Measurements from ENCODE around the gene XIRP2.

DNA sequence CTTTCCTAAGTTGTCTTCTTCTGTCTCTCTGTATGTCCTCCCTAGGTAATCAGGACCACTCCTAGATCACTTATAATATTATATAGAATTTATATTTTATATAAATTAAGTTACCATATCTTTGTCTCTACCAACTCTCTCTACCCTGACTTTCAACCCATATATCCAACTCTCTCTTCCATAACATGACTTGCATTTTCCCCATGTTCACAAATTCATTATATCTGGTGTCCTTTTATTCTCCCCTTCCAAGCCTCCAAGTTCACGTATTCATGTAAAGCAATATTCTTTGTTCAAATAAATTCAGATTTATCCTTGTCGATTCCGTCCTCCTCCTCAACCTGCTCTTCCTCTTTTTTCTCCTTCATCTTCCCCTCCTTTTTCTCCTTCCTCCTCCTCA is 127.5 kb downstream of the XIRP2 start:
- TF ChIP-seq, protein P1, sequence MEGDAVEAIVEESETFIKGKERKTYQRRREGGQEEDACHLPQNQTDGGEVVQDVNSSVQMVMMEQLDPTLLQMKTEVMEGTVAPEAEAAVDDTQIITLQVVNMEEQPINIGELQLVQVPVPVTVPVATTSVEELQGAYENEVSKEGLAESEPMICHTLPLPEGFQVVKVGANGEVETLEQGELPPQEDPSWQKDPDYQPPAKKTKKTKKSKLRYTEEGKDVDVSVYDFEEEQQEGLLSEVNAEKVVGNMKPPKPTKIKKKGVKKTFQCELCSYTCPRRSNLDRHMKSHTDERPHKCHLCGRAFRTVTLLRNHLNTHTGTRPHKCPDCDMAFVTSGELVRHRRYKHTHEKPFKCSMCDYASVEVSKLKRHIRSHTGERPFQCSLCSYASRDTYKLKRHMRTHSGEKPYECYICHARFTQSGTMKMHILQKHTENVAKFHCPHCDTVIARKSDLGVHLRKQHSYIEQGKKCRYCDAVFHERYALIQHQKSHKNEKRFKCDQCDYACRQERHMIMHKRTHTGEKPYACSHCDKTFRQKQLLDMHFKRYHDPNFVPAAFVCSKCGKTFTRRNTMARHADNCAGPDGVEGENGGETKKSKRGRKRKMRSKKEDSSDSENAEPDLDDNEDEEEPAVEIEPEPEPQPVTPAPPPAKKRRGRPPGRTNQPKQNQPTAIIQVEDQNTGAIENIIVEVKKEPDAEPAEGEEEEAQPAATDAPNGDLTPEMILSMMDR (IDR thresholded peaks at IDR 0.05 in 2 of 3, conservative IDR thresholded peaks at IDR 0.05 in 1 of 3; ENCODE audit: borderline replicate concordance in 1 of 3, insufficient read depth in 1 of 3, low read depth in 2 of 3, low read length in 2 of 3) = no peak
- TF ChIP-seq CEBPB (IDR thresholded peaks at IDR 0.05; ENCODE audit: low read depth) (no peak), POLR2AphosphoS5 (IDR thresholded peaks at IDR 0.05; ENCODE audit: low read depth, low read length) (no peak), RAD21 (IDR thresholded peaks at IDR 0.05; ENCODE audit: low read depth) (no peak), ZFX (IDR thresholded peaks at IDR 0.05) (no peak)
